ENCODE results near the gene AMZ1.

AMZ1 gene

GRCh38 chr7:2701424-2701823 lies 13.4 kb downstream of the AMZ1 start:
- H3K27ac Mint-ChIP-seq, result no peak overlapping the region
- peaks cover 7% of the 10 kb centered on the region for H3K27me3 Mint-ChIP-seq (ENCODE audit: low read depth, poor library complexity)
- no peak for TF ChIP-seq CTCF (IDR thresholded peaks at IDR 0.05)
- peaks cover 9% of the 10 kb centered on the region for H3K4me1 Mint-ChIP-seq
- no peak overlapping the region for H3K4me3 Mint-ChIP-seq
- no peak for DNase-seq
- H3K9me3 Mint-ChIP-seq, result peaks cover 7% of the 10 kb centered on the region
- peaks cover 7% of the 10 kb centered on the region for H3K36me3 Mint-ChIP-seq (ENCODE audit: low read depth)

GRCh38 chr7:2701832-2702593 lies 14.0 kb downstream of the AMZ1 start:
- Mint-ChIP-seq H3K4me1 (peaks cover 15% of the 10 kb centered on the region), H3K9me3 (peaks cover 7% of the 10 kb centered on the region), H3K36me3 (ENCODE audit: low read depth) (peaks cover 7% of the 10 kb centered on the region), H3K27ac (peak overlapping the region; percentile 40), H3K4me3 (no peak overlapping the region), H3K27me3 (ENCODE audit: low read depth, poor library complexity) (peaks cover 7% of the 10 kb centered on the region)
- TF ChIP-seq CTCF (IDR thresholded peaks at IDR 0.05), result no peak
- no peak for DNase-seq

GRCh38 chr7:2702594-2702957 lies 14.6 kb downstream of the AMZ1 start:
- Mint-ChIP-seq H3K4me1 (peaks cover 20% of the 10 kb centered on the region), H3K4me3 (no peak overlapping the region), H3K9me3 (peaks cover 7% of the 10 kb centered on the region), H3K36me3 (ENCODE audit: low read depth) (peaks cover 7% of the 10 kb centered on the region), H3K27ac (peak overlapping the region; percentile 40), H3K27me3 (ENCODE audit: low read depth, poor library complexity) (peaks cover 7% of the 10 kb centered on the region)
- DNase-seq, result no peak
- TF ChIP-seq CTCF (IDR thresholded peaks at IDR 0.05), result no peak

- Mint-ChIP-seq H3K27ac (no peak overlapping the region), H3K9me3 (peaks cover 7% of the 10 kb centered on the region), H3K36me3 (ENCODE audit: low read depth) (peaks cover 7% of the 10 kb centered on the region), H3K4me3 (no peak overlapping the region), H3K4me1 (peaks cover 27% of the 10 kb centered on the region), H3K27me3 (ENCODE audit: low read depth, poor library complexity) (peaks cover 3% of the 10 kb centered on the region)
- TF ChIP-seq CTCF (IDR thresholded peaks at IDR 0.05), result no peak
- no peak for DNase-seq
Measured at GRCh38 chr7:2705371-2706096, 17.5 kb downstream of the AMZ1 start.

GRCh38 chr7:2706685-2707126 lies 18.7 kb downstream of the AMZ1 start:
- Mint-ChIP-seq H3K4me3 (no peak overlapping the region), H3K27me3 (ENCODE audit: low read depth, poor library complexity) (peaks cover 3% of the 10 kb centered on the region), H3K36me3 (ENCODE audit: low read depth) (peaks cover 12% of the 10 kb centered on the region), H3K27ac (peak overlapping the region; percentile 47), H3K4me1 (peaks cover 27% of the 10 kb centered on the region), H3K9me3 (peaks cover 7% of the 10 kb centered on the region)
- TF ChIP-seq CTCF (IDR thresholded peaks at IDR 0.05), result no peak
- DNase-seq, result no peak

Measured in nephron progenitor cell (in vitro differentiated cells).